H1 (cell line): ENCODE data around the gene STARD9.

Experiments used
- EP300 ChIP-seq, 2 experiments: IDR thresholded peaks; 1 replicate in 1 of 2; 2 replicates in 1 of 2; pipeline ENCODE4 v1.6.1; 2011 to 2012; ENCODE audit warnings: low read depth in 2 of 2, low read length in 2 of 2, mild to moderate bottlenecking in 2 of 2, borderline replicate concordance in 1 of 2, inconsistent platforms in 1 of 2, moderate library complexity in 1 of 2
- RFX5 ChIP-seq: IDR thresholded peaks from 2 replicates; pipeline ENCODE4 v1.6.1; 2011; ENCODE audit warnings: low read depth, low read length, improper control_type of control experiment, borderline replicate concordance
- SRF ChIP-seq: IDR thresholded peaks from 2 replicates; pipeline ENCODE4 v1.6.1; 2011; ENCODE audit warnings: mild to moderate bottlenecking, low read depth, low read length, moderate library complexity
- TF ChIP-seq, protein P1 (sequence below), 3 experiments: IDR thresholded peaks; 1 replicate in 2 of 3; 2 replicates in 1 of 3; pipeline versions ENCODE4 v1.5.1 to v1.6.1; 2011; ENCODE audit warnings: low read length in 3 of 3, mild to moderate bottlenecking in 3 of 3, inconsistent platforms in 2 of 3, low read depth in 1 of 3, moderate library complexity in 1 of 3; ENCODE audit not compliant: insufficient read depth in 1 of 3; ENCODE audit errors: control extremely low read depth in 1 of 3

DNA sequence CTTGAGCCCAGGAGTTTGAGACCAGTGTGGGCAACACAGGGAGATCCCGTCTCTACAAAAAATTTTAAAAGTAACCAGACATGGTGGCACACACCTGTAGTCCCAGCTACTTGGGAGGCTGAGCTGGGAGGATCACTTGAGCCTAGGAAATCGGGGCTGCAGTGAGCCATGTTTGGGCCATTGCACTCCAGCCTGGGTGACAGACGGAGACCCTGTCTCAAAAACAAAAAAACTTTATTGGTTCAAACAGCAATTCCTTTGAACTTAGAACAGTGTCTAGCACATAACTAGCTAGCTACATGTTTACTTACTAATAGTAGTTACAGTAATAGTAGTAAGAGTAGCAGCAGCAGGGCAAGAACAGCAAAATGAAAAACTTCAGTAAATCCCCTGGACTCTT is 16.7 kb upstream of the STARD9 start:
- TF ChIP-seq, protein P1, sequence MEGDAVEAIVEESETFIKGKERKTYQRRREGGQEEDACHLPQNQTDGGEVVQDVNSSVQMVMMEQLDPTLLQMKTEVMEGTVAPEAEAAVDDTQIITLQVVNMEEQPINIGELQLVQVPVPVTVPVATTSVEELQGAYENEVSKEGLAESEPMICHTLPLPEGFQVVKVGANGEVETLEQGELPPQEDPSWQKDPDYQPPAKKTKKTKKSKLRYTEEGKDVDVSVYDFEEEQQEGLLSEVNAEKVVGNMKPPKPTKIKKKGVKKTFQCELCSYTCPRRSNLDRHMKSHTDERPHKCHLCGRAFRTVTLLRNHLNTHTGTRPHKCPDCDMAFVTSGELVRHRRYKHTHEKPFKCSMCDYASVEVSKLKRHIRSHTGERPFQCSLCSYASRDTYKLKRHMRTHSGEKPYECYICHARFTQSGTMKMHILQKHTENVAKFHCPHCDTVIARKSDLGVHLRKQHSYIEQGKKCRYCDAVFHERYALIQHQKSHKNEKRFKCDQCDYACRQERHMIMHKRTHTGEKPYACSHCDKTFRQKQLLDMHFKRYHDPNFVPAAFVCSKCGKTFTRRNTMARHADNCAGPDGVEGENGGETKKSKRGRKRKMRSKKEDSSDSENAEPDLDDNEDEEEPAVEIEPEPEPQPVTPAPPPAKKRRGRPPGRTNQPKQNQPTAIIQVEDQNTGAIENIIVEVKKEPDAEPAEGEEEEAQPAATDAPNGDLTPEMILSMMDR (IDR thresholded peaks at IDR 0.05; ENCODE audit: control extremely low read depth in 1 of 3, insufficient read depth in 1 of 3, low read depth in 1 of 3, low read length in 3 of 3), result no peak
- TF ChIP-seq RFX5, result no peak
- no peak for TF ChIP-seq EP300 (IDR thresholded peaks at IDR 0.05; ENCODE audit: borderline replicate concordance in 1 of 2, low read depth in 2 of 2, low read length in 2 of 2)
- no peak for TF ChIP-seq SRF
